Activated naive CD4-positive, alpha-beta T cell treated with anti-CD3 and anti-CD28 coated beads for 36 hours (primary cell): Measurements from ENCODE around the gene DNTT. TPM values are rescaled to one million over a fixed set of nuclear protein-coding genes. Genes with fewer than 3 reads are reported as not detected.
A peak's percentile ranks its signal among the peaks of the same experiment; 100 is the strongest.

ENCODE experiments used
- CTCF ChIA-PET: fragments of 350-600 bp; sonication (Branson Sonifier 250); formaldehyde crosslinking; loops from one replicate; lab custom pipeline; 2021; ENCODE audit warnings: antibody characterized with exemption; lab: Charles Lee
- DNase-seq: peaks from one replicate; pipeline ENCODE4 v3.0.0-alpha.2; 2020
- H3K27ac Mint-ChIP-seq: one replicate; pipeline ENCODE4 v1.8.0; 2021; ENCODE audit warnings: mild to moderate bottlenecking, mixed read lengths
- H3K27me3 Mint-ChIP-seq: one replicate; pipeline ENCODE4 v1.8.0; 2021; ENCODE audit warnings: low read depth, mixed read lengths
- H3K36me3 Mint-ChIP-seq: one replicate; pipeline ENCODE4 v1.8.0; 2021; ENCODE audit warnings: low read depth, mixed read lengths
- H3K4me1 Mint-ChIP-seq: one replicate; pipeline ENCODE4 v1.8.0; 2021; ENCODE audit warnings: low read depth, mixed read lengths
- H3K4me3 Mint-ChIP-seq: one replicate; pipeline ENCODE4 v1.8.0; 2021; ENCODE audit warnings: mild to moderate bottlenecking, moderate library complexity, mixed read lengths
- H3K9me3 Mint-ChIP-seq: one replicate; pipeline ENCODE4 v1.8.0; 2021; ENCODE audit warnings: mixed read lengths
- intact Hi-C: fragments of 100-400 bp; cut with micrococcal nuclease; formaldehyde crosslinking; loops from one replicate; pipeline ENCODE4 v1.15.1; 2023
- total RNA-seq, 2 experiments: library from RNA; stranded (reverse); gene quantifications; one replicate each; pipeline ENCODE4 v1.2.3, GENCODE V29; 2021

The DNTT gene
- total RNA-seq, 2 experiments from 2014 or later, result 0.10 TPM; not detected in 1

- CTCF ChIA-PET, result interaction anchor here (0.8 kb wide), 1 partner anchor 52 kb away, joined by 3 read pairs; no protein-coding TSS in a partner anchor
- intact Hi-C loops, result no loop called here
- no peak overlapping the region for H3K4me3 Mint-ChIP-seq
- peaks cover 2% of the 10 kb centered on the region for H3K27me3 Mint-ChIP-seq
- no peaks in the 10 kb centered on the region for H3K4me1 Mint-ChIP-seq
- H3K27ac Mint-ChIP-seq, result no peak overlapping the region
- no peaks in the 10 kb centered on the region for H3K9me3 Mint-ChIP-seq
- DNase-seq, result no peak
- no peaks in the 10 kb centered on the region for H3K36me3 Mint-ChIP-seq
Observed at GRCh38 chr10:96281444-96282029, 22.7 kb upstream of the DNTT start.

GRCh38 chr10:96283351-96283750 is 20.9 kb upstream of the DNTT start:
- intact Hi-C loops, result no loop called here
- Mint-ChIP-seq H3K36me3 (no peaks in the 10 kb centered on the region), H3K27ac (no peak overlapping the region), H3K27me3 (peaks cover 2% of the 10 kb centered on the region), H3K4me3 (no peak overlapping the region), H3K4me1 (peaks cover 13% of the 10 kb centered on the region), H3K9me3 (no peaks in the 10 kb centered on the region)
- CTCF ChIA-PET, result interaction anchor here (1.1 kb wide), 1 partner anchor 54 kb away, joined by 3 read pairs; no protein-coding TSS in a partner anchor
- DNase-seq, result no peak

GRCh38 chr10:96283756-96284155 is 20.5 kb upstream of the DNTT start:
- H3K27me3 Mint-ChIP-seq, result peaks cover 2% of the 10 kb centered on the region
- no peaks in the 10 kb centered on the region for H3K9me3 Mint-ChIP-seq
- no peak overlapping the region for H3K4me3 Mint-ChIP-seq
- intact Hi-C loops, result no loop called here
- H3K4me1 Mint-ChIP-seq, result peaks cover 15% of the 10 kb centered on the region
- H3K27ac Mint-ChIP-seq, result no peak overlapping the region
- no peaks in the 10 kb centered on the region for H3K36me3 Mint-ChIP-seq
- CTCF ChIA-PET, result interaction anchor here (1.1 kb wide), 1 partner anchor 54 kb away, joined by 3 read pairs; no protein-coding TSS in a partner anchor
- DNase-seq, result no peak

- intact Hi-C loops, result no loop called here
- no peak overlapping the region for H3K27ac Mint-ChIP-seq
- no peaks in the 10 kb centered on the region for H3K9me3 Mint-ChIP-seq
- no peak for DNase-seq
- no peaks in the 10 kb centered on the region for H3K27me3 Mint-ChIP-seq
- no peaks in the 10 kb centered on the region for H3K36me3 Mint-ChIP-seq
- peaks cover 15% of the 10 kb centered on the region for H3K4me1 Mint-ChIP-seq
- no peak overlapping the region for H3K4me3 Mint-ChIP-seq
- CTCF ChIA-PET, result interaction anchor here (0.9 to 1.2 kb wide), 2 partner anchors 51 to 56 kb away, joined by 3 to 4 read pairs; no protein-coding TSS in a partner anchor
Observed at GRCh38 chr10:96285331-96285752, 18.9 kb upstream of the DNTT start.

- no peaks in the 10 kb centered on the region for H3K27me3 Mint-ChIP-seq
- intact Hi-C loops, result no loop called here
- H3K36me3 Mint-ChIP-seq, result no peaks in the 10 kb centered on the region
- CTCF ChIA-PET, result interaction anchor here (0.6 to 2.2 kb wide), 7 partner anchors 11 to 515 kb away, joined by 3 to 12 read pairs (median 4); no protein-coding TSS in a partner anchor
- H3K27ac Mint-ChIP-seq, result no peak overlapping the region
- no peak for DNase-seq
- H3K4me1 Mint-ChIP-seq, result peaks cover 15% of the 10 kb centered on the region
- H3K4me3 Mint-ChIP-seq, result no peak overlapping the region
- H3K9me3 Mint-ChIP-seq, result no peaks in the 10 kb centered on the region
Observed at GRCh38 chr10:96287392-96288105, 16.7 kb upstream of the DNTT start.

- CTCF ChIA-PET, result interaction anchor here (0.6 to 2.2 kb wide), 4 partner anchors 11 to 515 kb away, joined by 3 to 12 read pairs (median 5); no protein-coding TSS in a partner anchor
- Mint-ChIP-seq H3K36me3 (no peaks in the 10 kb centered on the region), H3K4me3 (no peak overlapping the region), H3K9me3 (no peaks in the 10 kb centered on the region), H3K27me3 (no peaks in the 10 kb centered on the region), H3K4me1 (peaks cover 15% of the 10 kb centered on the region), H3K27ac (no peak overlapping the region)
- intact Hi-C loops, result no loop called here
- no peak for DNase-seq
Observed at GRCh38 chr10:96288151-96288621, 16.0 kb upstream of the DNTT start.

- intact Hi-C loops, result no loop called here
- no peaks in the 10 kb centered on the region for H3K27me3 Mint-ChIP-seq
- DNase-seq, result no peak
- H3K4me3 Mint-ChIP-seq, result no peak overlapping the region
- H3K36me3 Mint-ChIP-seq, result no peaks in the 10 kb centered on the region
- CTCF ChIA-PET, result no interaction called here
- H3K27ac Mint-ChIP-seq, result no peak overlapping the region
- no peaks in the 10 kb centered on the region for H3K9me3 Mint-ChIP-seq
- H3K4me1 Mint-ChIP-seq, result peaks cover 15% of the 10 kb centered on the region
Observed at GRCh38 chr10:96289218-96289910, 14.9 kb upstream of the DNTT start.

- Mint-ChIP-seq H3K27ac (no peak overlapping the region), H3K4me1 (peaks cover 18% of the 10 kb centered on the region), H3K36me3 (no peaks in the 10 kb centered on the region), H3K4me3 (no peak overlapping the region), H3K9me3 (no peaks in the 10 kb centered on the region), H3K27me3 (no peaks in the 10 kb centered on the region)
- no peak for DNase-seq
- CTCF ChIA-PET, result interaction anchor here (0.7 to 6.5 kb wide), 5 partner anchors 12 to 273 kb away, joined by 3 to 98 read pairs (median 4); partner anchors contain the start of gene DNTT
- intact Hi-C loops, result loop anchor here (5.0 to 10.0 kb wide), 2 partner anchors 246 to 598 kb away; partner anchors contain the start of genes CCNJ and TCTN3
Observed at GRCh38 chr10:96290368-96291133, 13.7 kb upstream of the DNTT start.

- H3K27me3 Mint-ChIP-seq, result no peaks in the 10 kb centered on the region
- no peak overlapping the region for H3K4me3 Mint-ChIP-seq
- peak; percentile 31 for DNase-seq
- H3K4me1 Mint-ChIP-seq, result peaks cover 17% of the 10 kb centered on the region
- CTCF ChIA-PET, result interaction anchor here (0.5 to 6.5 kb wide), 9 partner anchors 9 to 276 kb away, joined by 3 to 98 read pairs (median 4); no protein-coding TSS in a partner anchor
- H3K27ac Mint-ChIP-seq, result no peak overlapping the region
- H3K9me3 Mint-ChIP-seq, result no peaks in the 10 kb centered on the region
- H3K36me3 Mint-ChIP-seq, result no peaks in the 10 kb centered on the region
- intact Hi-C loops, result loop anchor here (1.0 to 10.0 kb wide), 5 partner anchors 47 to 601 kb away; partner anchors contain the start of genes CCNJ and TCTN3
Observed at GRCh38 chr10:96292971-96293920, 11.0 kb upstream of the DNTT start.

- no peak for DNase-seq
- CTCF ChIA-PET, result interaction anchor here (1.1 to 6.5 kb wide), 3 partner anchors 64 to 278 kb away, joined by 3 to 98 read pairs (median 4); no protein-coding TSS in a partner anchor
- intact Hi-C loops, result loop anchor here (10.0 kb wide), 1 partner anchor 251 kb away; the partner anchor contains the start of gene CCNJ
- Mint-ChIP-seq H3K4me1 (peaks cover 33% of the 10 kb centered on the region), H3K27ac (no peak overlapping the region), H3K9me3 (no peaks in the 10 kb centered on the region), H3K36me3 (no peaks in the 10 kb centered on the region), H3K4me3 (no peak overlapping the region), H3K27me3 (no peaks in the 10 kb centered on the region)
Observed at GRCh38 chr10:96295475-96295874, 8.8 kb upstream of the DNTT start.
